Activated CD4-positive, CD25-positive, alpha-beta regulatory T cell treated with anti-CD3 and anti-CD28 coated beads, Interleukin-2, amount 50 U/mL, for 24 hours (primary cell): ENCODE data around the gene HIVEP3.

Source experiments
- ATAC-seq, 2 donors: fragments of 150-1000 bp; cut with Tn5 transposase; one replicate each; pipeline ENCODE4 v1.10.0; 2021; ENCODE audit warnings: mild to moderate bottlenecking in 1 of 2, moderate library complexity in 1 of 2

HIVEP3 gene

GRCh38 chr1:41752514-41753170, 166.1 kb downstream of the HIVEP3 start:
- ATAC-seq: no peak

GRCh38 chr1:41751804-41752513, 166.8 kb downstream of the HIVEP3 start:
- peak in 1 of 2 donors; percentile 14 for ATAC-seq

- no peak for ATAC-seq
Observed at GRCh38 chr1:41749991-41750745, 168.6 kb downstream of the HIVEP3 start.

GRCh38 chr1:41745022-41745421, 173.7 kb downstream of the HIVEP3 start:
- no peak for ATAC-seq

- no peak for ATAC-seq
Observed at GRCh38 chr1:41743366-41743765, 175.4 kb downstream of the HIVEP3 start.

GRCh38 chr1:41742219-41742618, 176.5 kb downstream of the HIVEP3 start:
- no peak for ATAC-seq

- ATAC-seq: peak; percentile 14 to 32
Observed at GRCh38 chr1:41741244-41741643, 177.5 kb downstream of the HIVEP3 start.

GRCh38 chr1:41740630-41741239, 178.0 kb downstream of the HIVEP3 start:
- ATAC-seq: peak in 1 of 2 donors; percentile 15

GRCh38 chr1:41740058-41740457, 178.7 kb downstream of the HIVEP3 start:
- no peak for ATAC-seq

- ATAC-seq: peak; percentile 78 to 81
Observed at GRCh38 chr1:41739061-41739955, 179.4 kb downstream of the HIVEP3 start.

GRCh38 chr1:41738475-41738874, 180.2 kb downstream of the HIVEP3 start:
- no peak for ATAC-seq

GRCh38 chr1:41738006-41738405, 180.7 kb downstream of the HIVEP3 start:
- no peak for ATAC-seq

GRCh38 chr1:41735631-41736260, 183.0 kb downstream of the HIVEP3 start:
- no peak for ATAC-seq

GRCh38 chr1:41735139-41735538, 183.6 kb downstream of the HIVEP3 start:
- ATAC-seq: no peak

- ATAC-seq: no peak
Observed at GRCh38 chr1:41734201-41734970, 184.3 kb downstream of the HIVEP3 start.

- ATAC-seq: no peak
Observed at GRCh38 chr1:41733725-41734124, 185.0 kb downstream of the HIVEP3 start.

- no peak for ATAC-seq
Observed at GRCh38 chr1:41733021-41733420, 185.7 kb downstream of the HIVEP3 start.

GRCh38 chr1:41731516-41732030, 187.1 kb downstream of the HIVEP3 start:
- ATAC-seq: no peak

GRCh38 chr1:41730806-41731205, 187.9 kb downstream of the HIVEP3 start:
- ATAC-seq: no peak

- ATAC-seq: peak; percentile 90 to 91
Observed at GRCh38 chr1:41728403-41729202, 190.1 kb downstream of the HIVEP3 start.
